NCI-H2171 treated with DMSO at 0.1 percent for 48 hours (cell line): ENCODE data around the gene TBX10.
"Not testable (repeated sequence)": the region's sequence is repeated elsewhere in the genome, so short reads cannot be mapped to it uniquely, and the experiment has no call there.

ENCODE experiments used
- DNase-seq: peaks from one replicate; lab custom pipeline; 2025; lab: John Stamatoyannopoulos, UW

Gene TBX10

DNA sequence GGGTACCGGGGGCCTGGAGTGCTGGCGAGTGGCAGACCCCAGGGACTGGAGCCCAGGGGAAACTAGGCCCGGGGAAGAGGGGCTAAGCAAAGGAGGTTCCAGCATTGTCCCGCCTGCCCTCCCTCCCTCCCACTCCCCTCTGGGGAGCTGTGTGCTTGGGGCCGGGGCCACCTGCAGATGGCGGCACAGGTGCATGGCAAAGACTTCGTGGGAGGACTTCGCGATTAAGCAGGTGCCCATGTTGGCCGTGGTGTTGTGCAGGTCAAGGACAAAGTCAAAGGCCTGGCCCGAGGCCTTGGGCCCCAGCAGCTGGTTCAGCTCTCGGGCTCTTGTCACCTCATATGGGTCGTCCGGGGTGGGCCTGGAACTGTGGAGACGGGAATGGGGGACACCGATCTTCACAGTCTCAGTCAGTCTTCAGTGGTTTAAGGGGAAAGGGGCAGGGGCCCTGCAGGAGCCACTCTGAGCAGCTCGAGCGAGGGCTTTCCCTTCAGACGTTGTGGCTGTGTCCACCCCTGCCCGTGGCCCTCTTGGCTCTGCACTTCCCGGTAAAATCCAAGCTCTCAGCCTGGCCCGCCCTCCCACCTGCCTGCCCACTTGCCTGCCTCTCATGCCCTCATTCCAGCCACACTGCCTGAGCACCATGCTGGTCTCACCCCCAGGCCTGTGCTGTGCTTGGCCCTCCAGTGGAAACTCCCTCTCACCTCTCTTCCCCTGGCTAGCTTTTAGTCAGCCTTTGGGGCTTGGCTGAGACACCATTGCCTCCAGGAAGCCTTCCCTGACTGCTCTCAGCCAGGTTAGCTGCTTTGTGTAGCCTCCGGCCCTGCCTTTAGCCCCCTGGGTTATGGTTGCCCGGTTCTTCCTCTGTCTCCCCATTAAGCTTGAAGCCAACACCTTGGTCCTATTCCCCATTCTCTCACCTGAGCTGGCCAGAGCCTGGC is 6.2 kb upstream of the TBX10 start:
- DNase-seq: no peak

DNA sequence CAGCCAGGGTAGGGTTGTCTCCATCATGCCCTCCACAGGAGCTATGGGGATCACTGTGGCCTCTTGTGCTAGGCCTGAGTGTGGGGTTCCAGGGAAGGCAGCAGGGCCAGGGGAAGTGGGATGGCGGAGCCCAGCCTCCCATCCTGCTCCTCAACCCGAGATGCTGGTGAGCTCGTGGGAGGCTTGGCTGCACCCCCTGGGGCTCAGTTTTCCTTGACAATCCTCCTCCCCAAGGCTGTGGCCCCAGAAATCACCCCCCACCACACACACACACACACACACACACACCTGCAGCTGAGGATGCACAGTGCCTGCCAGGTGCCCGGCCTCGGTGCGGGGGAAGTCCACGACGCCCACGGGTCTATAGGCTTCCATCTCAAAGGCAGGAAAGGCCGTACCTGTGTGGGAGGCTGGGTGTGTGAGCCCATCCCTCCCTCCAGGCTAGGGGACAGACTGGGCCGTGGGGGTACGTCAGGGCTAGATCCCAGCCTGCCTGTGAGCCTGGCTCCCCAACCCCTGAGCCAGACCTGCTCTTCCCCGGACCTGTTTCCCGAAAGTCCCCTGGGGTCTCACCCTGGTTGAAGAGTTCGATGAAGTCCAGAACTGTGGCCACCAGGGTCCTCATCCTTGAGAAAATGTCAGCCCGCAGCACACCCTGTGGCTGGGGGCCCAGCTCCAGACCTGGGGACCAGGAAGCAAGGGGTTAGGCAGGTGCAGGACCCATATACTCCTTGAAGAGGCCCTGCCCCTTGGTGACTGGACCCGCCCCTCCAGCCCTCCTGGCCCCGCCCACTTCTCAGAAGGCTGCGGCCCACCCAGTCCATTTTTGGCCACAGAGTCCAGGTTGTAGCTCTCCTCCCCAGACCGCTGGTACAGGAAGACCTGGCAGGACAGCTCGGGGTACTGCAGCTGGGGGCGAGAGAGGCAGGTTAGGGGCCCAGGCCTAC is 5.2 kb upstream of the TBX10 start:
- DNase-seq: no peak

DNA sequence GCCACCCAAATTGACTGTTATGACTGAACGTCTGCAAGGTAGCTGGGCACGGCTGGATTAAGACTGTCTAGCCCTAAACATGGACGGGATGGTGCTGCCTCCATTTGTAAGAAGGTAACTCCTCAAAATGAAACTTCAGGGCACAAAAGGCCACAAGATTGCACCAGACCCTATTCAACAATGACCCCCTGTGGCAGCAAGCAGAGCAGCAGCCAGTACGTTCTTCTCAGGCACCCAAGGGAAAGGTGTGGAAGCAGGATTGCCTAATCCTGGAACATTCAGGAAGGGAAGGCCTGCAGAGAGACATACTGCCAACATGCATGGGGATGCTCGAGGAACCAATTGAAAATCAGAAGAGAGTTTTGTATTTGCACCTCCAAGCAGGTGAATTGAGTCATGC is 4.5 kb upstream of the TBX10 start:
- no peak for DNase-seq

DNA sequence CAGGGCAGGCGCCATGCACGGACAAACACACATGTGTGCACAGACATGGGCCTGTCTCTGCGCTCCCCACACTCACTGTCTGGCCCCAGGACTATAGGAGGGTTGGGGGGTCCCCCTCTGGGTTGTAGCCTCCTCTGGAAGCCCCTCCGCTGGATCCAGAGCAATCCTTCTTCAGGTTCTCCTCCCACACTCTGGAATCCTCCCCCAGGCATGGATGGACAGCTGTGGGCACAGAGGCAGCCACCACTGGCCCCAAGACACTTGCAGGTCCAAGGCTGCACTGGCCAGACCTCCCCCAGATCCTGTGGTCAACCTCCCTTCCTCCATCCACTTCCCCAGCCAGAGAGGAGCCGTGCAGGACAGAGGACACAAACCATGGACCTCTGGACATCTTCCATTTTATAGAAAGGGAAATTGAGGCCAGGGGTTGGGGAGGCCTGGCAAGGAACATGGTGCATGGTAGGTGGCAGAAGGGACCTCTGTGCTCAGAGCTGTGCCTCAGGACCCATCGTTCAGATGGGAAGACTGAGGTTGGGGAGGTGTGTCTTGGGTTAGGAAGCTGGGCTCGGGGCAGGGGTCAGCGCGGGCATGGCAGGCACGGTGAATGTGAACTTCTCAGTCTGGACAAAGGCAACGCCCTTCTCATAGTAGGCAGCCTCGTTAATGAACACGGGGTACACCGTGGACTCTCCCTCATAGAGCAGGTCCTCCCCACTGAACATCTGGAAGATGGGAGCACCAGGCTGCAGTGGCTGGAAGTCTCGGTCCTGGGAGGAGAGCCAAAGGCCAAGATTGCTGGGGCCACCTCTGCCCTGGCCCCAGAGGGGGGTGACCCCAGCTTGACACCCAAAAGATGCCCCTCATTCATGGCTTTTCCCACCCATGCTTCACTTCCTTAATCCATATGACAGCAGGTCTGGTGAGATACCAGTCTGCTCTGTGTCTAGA is 2.9 kb upstream of the TBX10 start:
- no peak for DNase-seq

DNA sequence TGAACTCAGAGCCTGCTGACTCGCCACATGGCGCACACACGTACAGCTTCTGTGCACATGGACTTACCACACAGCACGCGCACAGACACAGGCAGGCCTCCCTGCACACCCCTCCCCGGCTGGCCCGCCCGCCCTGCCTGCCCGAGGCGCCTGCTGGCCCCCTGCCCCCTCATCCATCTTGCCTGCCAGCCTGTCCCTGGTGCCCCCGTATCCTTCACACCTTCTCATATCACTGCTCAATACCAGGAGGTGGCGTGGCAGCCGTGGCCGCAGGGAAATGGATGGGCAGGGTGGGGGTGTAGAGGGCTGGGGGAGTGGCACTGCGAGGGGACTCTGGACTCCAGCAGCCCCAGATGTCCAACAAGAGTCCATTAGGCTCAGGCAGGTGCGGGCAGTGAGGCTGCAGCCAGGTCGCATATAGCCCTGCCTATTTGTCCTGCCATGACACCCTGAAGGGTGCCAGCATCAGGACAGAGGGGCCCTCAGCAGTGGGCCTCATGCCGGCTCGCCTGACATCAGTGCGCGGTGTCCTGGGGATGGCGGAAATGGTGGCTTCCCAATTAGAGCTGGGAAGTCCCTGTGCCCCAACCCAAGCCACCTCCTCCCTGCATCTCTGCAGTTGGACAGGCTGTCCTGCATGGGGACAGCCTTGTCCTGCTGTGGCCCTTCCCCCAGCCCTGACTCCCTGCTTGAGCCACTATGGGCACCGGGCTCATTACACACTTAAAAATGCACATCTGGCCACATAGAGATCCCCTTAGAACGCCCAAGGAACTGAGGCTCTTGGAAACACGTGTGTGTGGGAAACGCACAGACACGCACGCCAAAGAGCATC is 2.0 kb upstream of the TBX10 start:
- DNase-seq: no peak

DNA sequence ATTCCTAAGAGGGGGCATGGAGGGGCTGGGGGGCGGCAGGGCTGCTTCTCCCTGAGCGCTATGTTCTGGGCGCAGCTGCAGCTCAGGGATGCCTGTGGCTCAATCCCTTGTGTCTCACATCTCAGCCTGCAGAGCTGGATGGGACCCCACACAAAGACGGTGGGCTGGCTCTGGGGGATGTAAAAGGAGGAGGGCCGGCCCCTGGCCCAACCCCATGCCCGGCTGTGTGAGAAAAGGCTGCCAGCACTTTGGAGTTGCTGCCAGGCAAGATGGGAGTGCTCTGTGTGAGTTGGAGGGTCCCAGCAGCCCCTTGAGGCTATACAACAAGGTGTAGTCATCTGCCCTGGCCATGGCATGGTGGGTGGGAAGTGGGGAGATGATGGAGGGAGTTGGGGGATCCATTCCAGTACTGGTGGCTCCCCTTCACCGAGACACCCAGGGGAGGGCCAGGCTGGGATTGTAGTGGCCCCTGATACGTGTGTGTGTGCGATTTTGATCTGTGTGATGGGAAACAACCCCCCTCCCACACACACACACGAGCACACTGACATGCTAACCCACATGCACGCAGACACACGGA is 1.3 kb upstream of the TBX10 start:
- DNase-seq: no peak

DNA sequence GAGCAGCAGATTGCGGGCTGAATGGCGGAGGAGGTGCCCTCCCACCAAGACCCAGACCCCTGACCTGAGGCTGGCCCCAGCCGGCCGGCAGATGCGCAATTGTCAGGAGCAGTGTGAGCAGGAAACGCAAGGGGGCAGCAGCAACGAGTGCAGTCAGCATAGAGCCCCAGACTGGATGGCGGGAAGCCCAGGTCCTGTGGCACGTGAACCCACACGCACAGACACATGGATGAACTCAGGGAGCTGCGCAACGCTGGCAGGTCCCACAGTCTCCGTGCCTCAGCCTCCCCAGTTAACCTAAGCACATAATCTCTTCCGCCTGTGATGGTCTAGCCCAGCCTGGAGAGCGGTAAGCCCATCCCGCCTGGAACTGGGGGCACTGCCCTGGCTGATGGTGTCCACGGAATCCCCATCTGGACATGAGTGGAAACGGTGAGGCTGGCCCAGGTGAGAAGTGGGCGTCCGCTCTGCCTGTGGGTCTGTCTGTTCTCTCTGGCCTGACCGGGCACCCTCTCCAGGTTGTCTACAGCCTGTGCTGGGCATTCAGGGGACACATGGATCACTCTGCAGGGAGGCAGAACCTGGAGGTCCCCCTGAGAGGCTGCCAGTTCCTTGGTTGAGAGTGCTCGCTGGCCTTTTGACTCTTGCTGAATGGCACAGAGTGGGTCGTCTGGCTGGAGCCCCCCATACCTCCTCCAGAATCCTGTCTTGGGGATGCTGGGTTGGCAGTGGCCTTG is 626 bp upstream of the TBX10 start:
- DNase-seq: no peak

DNA sequence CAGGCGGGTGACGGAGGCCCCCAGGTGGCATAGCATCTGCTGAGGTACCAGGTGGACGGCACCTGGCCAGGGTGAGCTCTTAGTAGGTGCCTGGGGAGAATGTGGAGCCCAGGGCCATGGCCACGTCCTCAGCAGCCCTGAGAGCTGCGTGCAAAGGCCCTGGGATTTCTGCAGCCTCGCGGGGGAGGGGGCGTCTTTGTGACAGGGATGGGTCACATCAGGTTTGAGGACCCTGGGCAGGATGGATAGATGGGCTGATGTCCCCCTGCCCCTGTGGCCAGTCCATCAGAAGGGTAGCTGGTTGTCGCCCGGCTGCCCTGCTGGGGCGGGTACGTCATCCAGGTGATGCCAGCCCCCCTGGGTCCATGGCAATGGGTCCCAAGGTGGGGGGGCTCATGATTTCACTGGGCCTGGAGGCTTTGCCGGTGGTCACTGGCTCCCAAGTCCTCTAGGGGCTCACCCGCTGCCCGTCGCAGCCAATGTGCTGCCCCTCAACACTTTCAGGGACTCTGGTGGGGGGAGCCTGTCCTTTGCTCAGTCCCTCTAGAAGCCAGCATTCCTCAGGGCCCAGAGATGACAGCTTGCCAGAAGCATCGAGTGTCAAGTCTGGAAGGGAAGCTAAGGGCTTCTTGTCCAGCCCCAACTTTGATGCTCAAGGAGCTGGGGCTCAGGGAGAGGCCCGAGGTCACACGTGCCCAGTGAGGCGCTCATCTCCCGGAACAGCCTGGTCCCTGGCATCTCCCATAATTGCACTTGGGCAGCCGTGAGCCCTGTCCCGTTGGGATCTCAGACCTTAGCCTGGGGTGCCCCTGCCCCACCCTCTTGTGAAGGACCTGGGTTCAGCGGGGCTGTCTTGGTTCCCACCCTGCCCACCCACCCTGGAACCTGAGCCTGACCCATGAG is 777 bp downstream of the TBX10 start:
- no peak for DNase-seq

DNA sequence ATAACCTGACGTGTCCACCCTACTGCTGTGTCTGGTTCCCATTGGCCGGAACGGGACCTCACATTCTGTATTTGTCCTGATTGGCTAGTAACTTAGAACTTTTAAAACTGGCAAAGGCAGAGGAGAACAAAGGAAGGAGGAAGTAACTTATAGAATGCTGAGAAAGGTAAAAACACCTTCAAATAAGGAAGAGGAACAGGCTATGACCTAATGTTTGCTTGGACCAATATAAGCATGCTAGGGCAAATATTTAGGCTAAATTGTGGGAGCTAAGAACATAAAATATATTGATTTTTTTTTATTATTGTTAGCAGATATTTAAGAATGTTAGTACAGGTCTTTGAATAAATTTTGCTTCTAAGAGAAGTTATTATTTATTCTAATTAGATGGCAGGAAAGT is 2.1 kb downstream of the TBX10 start:
- DNase-seq: not testable (repeated sequence)

DNA sequence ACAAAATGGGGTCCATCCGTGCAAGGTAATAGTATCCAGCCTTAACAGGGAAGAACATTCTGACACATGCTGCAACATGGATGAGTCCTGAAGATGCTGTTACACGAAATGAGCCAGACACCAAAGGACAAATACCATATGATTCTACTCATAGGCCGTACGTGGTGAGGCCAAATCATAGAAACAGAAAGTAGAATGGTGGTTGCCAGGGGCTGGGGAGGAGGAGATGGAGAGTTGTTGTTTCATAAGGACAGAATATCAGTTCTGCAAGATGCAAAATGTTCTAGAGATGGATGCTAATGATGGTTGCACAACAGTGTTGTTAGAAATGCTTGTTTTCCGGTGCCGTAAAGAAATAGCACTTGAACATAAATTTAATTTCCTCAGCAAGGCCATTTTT is 2.6 kb downstream of the TBX10 start:
- no peak for DNase-seq

DNA sequence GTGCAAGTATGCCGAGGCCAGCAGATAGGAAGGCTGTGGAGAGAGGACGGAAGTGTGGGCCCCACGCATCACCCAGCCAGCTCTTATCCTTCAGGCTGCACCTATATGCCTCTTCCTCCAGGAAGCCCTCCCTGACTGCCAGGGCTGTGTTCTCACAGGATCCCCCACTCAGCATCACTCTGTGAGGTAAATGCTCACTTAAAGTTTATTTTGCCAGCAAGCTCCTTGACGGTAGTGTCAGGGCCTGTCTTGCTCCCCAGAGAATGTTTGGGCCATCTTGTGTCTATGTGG is 4.4 kb downstream of the TBX10 start:
- DNase-seq: no peak

DNA sequence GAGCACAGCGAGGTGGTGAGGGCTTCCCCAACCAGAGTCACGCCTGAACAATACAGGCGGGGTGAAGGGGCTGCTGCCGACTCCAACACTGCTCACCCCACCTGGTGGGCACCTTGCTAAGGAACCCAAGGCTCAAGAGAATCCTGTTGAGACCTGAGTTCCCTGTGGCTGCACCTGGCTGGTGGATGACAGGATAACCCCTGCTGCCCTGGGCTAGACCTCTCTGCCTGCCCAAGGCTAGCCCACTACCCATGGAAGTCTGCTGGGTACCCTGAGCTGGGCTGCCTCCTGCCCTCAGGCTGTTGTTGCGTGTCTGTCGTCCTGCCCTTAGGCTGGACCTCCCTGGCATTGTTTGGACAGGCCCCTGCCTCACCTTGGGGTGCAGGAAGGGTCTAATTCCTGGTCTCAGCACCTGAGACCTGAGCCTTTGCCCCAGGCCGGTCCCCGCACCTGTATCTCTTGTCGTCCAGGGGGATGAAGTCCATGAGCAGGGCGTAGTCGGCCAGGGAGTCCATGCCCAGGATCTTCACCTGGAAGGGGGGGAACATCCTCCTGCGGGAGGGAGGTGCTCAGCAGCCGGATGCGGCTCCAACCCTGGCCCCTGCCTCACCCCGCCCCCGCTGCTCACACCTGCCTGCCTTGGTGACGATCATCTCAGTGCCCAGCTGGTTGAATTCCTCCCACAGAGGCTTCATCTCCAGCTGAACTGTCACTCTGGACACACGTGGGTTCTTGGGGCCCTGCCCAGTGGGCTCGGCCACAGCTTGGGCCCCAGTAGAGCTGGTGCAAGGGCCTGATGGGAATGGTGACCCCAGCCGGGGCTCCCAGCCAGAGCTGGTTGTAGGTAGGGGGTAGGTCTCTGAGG is 5.0 kb downstream of the TBX10 start:
- DNase-seq: no peak

DNA sequence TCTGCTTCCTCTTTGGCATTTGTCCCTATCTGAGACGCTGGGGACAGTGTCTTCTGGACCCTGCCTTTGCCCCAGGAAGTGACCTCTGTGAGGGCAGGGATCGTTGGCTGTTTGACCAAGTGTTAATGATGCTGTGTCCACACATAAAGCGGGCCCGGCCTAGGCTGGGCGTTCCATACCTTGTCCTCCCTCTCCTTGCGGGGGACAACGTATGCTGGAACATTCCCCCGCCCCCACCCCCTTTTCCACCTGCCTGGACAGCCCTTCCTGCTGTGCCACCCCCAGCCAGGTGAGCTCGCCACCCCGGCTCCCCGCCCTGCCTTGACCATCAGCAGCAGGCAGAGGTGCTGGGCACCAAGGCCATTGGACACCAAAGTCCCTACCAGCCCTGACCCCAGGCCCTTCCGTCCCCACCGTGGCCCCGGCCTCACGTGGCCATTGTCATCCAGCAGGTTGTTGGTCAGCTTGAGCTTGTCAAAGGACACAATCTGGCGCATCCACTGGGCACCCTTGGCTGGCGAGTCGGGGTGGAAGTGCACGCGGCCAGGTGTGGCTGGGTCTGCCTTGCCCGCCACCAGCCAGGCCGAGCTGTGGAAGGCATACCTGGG is 5.7 kb downstream of the TBX10 start:
- DNase-seq: no peak

DNA sequence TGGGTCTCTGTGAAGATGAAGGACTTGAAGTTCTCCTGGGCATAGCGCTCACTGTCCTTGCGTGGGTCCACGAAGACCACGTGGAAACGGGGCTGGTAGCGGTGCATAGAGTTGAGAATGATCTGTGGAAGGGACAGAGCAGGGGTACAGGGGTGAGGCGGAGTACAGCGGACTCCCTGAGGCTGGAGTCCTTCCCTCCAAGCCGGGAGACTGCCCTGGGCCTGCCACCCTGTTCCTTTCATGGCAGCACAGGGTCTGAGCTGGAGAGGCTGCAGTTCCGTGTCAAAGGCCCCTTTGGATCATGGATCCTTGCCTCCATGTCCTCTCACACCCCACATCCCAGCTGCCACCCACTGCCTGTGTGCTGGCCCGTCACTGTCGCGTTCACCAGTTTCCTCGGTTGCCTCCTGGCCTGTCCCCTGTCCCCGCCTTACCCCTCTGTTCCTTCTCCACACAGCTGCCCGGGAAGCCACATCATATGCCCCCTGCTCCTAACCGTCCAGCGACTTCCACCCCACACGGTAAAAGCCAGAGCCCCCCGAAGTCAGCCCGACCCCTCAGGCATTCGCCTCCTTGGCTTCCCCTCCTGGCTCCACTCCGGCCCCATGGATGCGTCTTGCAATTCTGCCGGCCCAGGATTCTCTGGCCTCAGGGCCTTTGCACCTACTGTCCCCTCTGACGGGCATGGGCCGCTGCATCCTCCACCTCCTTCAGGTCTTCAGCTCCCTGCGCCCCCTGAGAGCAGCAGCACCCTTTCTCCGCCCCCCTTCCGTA is 6.4 kb downstream of the TBX10 start:
- no peak for DNase-seq

DNA sequence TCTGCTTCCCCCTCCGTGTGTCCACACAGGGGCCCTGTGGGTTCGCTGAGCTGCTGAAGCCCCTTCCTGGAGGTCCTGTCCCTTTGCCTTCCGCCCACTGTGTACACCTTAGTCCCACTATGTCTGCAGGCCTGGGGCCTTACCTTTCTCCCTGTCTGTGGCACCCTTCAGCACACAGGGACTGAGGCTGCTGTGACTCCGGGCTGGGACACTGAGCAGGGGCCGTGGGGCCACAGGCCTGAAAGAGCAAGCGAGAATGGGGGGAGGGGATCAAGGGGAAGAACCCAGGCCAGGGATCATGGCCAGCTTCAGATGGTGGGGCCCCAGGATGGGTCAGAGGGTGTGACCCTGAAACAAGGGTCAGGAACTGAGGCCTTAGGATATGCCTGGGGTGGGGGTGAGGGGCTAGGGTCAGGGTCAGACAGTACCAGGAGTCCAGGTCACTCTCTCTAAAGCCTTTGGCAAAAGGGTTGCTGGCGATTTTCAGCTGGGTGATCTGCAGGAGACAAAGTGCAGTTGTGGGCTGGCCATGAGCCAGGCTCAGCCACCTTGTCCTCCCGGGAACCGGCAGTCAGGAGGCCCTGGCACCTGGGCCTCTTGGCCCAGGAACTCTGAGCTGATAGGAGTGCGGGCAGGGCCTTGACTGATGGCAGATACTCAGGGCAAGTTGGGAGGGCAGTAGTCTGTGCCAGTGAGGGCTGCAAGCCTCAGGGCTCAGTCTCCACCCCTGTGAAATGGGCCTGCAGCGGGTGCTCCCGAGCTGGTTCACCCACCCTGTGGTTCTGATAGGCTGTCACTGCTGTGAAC is 7.2 kb downstream of the TBX10 start:
- DNase-seq: no peak

DNA sequence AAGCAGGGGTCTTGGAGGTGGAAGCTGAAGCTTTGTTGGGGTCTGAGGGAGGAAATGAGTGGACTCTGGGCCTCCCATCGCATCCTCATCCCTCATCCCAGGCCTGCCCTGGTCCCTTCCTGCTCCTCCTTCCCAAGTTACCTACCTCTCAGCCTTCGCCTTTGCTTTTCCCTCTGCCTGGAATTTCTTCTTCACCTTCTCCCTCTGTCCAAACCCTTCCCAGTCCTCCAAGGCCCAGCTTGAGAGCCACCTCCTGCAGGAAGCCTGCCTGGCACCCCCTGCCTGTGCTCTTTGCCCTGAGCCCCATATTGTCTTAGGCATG is 7.7 kb downstream of the TBX10 start:
- no peak for DNase-seq
